Naive B cell (primary cell): Measurements from ENCODE around the gene HSD11B2. TPM values are rescaled to one million over a fixed set of nuclear protein-coding genes. Genes with fewer than 3 reads are reported as not detected.
"Not testable (repeated sequence)": the region's sequence is repeated elsewhere in the genome, so short reads cannot be mapped to it uniquely, and the experiment has no call there.

ENCODE experiments used
- ATAC-seq, 2 donors: fragments of 150-1000 bp; cut with Tn5 transposase; 2 replicates each; pipeline ENCODE4 v1.10.0; 2021; ENCODE audit warnings: low read depth in 2 of 2, mild to moderate bottlenecking in 2 of 2, moderate library complexity in 2 of 2
- DNase-seq: peaks from one replicate; pipeline ENCODE4 v3.0.0; 2022
- H3K27ac Mint-ChIP-seq, 6 donors: one replicate each; pipeline ENCODE4 v1.8.0; 2020 to 2022; ENCODE audit warnings: mild to moderate bottlenecking in 6 of 6, mixed read lengths in 6 of 6, moderate library complexity in 5 of 6, inconsistent platforms in 2 of 6
- H3K27me3 Mint-ChIP-seq, 3 donors: one replicate each; pipeline ENCODE4 v1.8.0; 2021 to 2022; ENCODE audit warnings: mixed read lengths in 3 of 3, mild to moderate bottlenecking in 1 of 3
- H3K36me3 Mint-ChIP-seq, 2 donors: one replicate each; pipeline ENCODE4 v1.8.0; 2020 to 2022; ENCODE audit warnings: mixed read lengths in 2 of 2, inconsistent platforms in 1 of 2, mild to moderate bottlenecking in 1 of 2
- H3K4me1 Mint-ChIP-seq, 3 donors: one replicate each; pipeline ENCODE4 v1.8.0; 2020 to 2022; ENCODE audit warnings: mixed read lengths in 3 of 3, inconsistent platforms in 1 of 3, mild to moderate bottlenecking in 1 of 3, moderate library complexity in 1 of 3
- H3K4me3 Mint-ChIP-seq, 8 donors: one replicate each; pipeline ENCODE4 v1.8.0; 2020 to 2022; ENCODE audit warnings: mild to moderate bottlenecking in 8 of 8, mixed read lengths in 8 of 8, moderate library complexity in 8 of 8, inconsistent platforms in 2 of 8
- H3K9me3 Mint-ChIP-seq, 7 donors: one replicate each; pipeline ENCODE4 v1.8.0; 2020 to 2022; ENCODE audit warnings: mixed read lengths in 7 of 7, mild to moderate bottlenecking in 5 of 7, inconsistent platforms in 2 of 7, moderate library complexity in 1 of 7
- polyA plus RNA-seq, 6 donors: library from polyadenylated mRNA; unstranded; fragments of 300-500 nt; fragmentation: Illumina TruSeq; gene quantifications; one replicate each; pipeline ENCODE4 v1.2.3, GENCODE V29; 2021; ENCODE audit warnings: low read depth in 6 of 6

HSD11B2 gene
- polyA plus RNA-seq, 6 donors from 2014 or later = not detected

DNA sequence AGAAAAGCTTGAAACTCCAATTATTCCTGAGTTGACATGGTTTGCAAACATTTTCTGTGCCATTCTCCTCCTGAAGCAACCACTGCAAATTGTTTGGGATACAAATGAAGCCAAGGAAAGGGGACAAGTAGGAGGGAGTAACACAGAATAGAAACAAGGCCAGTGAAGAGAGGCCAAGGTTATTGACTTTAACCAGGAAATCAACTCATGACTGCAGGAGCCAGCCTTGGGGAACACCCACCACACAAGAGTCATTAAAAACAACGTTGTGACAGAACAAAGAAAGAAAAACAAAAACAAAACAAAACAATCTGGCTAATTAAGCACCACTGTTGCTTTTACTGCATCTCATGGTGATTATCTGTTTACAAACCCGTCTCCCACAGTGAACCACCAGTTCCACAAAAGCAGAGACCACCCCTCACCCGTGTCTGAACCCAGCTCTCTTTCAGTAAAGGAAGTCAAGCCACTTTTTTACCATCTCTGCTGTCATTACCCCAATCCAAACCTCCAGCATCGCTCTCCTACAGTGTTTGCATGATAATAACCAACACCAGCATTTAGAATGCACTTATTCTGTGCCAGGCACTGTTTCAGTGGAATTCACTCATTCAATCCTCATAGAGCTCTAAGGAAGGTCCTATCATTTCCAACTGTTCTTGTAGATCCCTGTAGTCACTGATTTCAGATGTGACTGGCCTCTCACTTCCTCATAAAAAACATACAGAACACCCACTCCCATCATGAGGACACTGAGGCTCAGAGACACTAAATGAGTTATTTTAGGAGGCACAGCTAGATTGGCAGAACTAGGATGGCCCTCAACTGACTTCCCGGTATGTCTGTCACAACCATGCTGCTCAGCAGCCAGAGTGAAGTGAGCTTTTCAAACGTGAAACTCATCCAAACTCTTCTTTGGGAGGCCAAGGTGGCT, 16.7 kb upstream of the HSD11B2 start:
- Mint-ChIP-seq H3K4me3 (peak overlapping the region in 2 of 8 donors; percentile 2 to 16), H3K27ac (peak overlapping the region in 3 of 6 donors; percentile 0 to 33 (median 17)), H3K9me3 (no peaks in the 10 kb centered on the region), H3K27me3 (peaks cover 7 to 26% (median 11%) of the 10 kb centered on the region in 3 donors), H3K36me3 (no peaks in the 10 kb centered on the region), H3K4me1 (peaks cover 9 to 12% (median 12%) of the 10 kb centered on the region in 3 donors)
- ATAC-seq = no peak
- no peak for DNase-seq

DNA sequence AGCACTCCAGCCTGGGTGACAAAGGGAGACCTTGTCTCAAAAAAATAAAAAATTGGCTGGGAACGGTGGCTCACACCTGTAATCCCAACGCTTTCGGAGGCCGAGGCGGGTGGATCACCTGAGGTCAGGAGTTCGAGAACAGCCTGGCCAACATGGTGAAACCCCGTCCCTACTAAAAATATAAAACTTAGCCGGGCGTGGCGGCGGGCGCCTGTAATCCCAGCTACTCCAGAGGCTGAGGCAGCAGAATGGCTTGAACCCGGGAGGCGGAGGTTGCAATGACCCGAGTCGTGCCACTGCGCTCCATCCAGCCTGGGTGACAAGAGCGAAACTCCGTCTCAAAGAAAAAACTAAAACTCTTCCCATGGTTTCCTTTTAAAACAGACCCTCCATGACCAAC, 15.5 kb upstream of the HSD11B2 start:
- peaks cover 14 to 29% (median 20%) of the 10 kb centered on the region in 3 donors for H3K27me3 Mint-ChIP-seq
- H3K4me1 Mint-ChIP-seq = peaks cover 9 to 12% (median 12%) of the 10 kb centered on the region in 3 donors
- not testable (repeated sequence) for H3K9me3 Mint-ChIP-seq, DNase-seq, H3K36me3 Mint-ChIP-seq, ATAC-seq
- H3K4me3 Mint-ChIP-seq = peak overlapping the region; percentile 37 to 87 (median 70)
- peak overlapping the region in 3 of 6 donors; percentile 36 to 70 (median 60) for H3K27ac Mint-ChIP-seq

DNA sequence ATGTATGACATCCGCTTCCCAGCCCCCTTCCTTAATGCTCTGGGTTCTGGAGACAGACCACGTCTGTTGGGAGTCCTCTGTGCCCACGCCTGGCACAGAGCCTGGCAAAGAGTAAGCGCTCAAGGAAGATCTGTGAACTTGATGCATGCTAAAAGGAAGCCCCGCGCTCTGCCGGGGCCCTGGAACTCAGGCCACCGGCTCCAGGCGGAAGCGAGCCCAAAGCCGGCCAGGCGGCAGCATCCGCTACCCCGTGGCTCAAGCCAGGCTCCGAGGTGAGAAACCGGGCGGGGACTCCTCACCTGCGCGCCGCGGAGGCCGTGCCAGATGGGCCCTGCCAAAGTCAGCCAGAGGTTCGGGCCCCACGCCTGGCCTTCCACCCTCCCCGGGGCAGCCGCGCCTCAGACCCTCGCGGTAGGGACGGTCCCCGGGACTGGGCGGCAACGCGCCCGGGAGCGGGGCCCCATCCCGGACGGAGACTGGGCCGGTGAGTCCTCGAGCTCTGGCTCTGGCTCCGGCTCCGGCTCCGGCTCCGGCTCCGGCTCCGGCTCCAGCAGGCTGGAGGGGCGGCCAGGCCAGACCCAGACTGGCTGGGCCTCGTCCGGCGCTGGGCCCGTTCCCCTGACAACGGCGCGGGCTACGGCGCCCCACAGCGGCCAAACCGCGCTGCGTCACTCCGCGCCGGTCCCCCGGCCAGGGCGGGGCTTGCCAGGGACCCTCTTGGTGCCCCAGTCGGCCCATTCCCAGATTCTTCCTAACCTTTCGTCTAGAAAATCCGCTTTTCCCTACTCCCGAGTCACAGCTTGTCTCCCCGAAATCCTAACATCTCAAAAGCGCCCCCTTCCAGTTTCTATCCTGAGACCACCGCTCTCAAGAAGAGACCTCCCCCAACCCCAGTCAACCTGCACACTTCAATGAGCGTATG, 14.8 kb upstream of the HSD11B2 start, which contains the start of gene ZDHHC1:
Gene ZDHHC1 (minus strand): TSS at position 606 of the 922 bp plus-strand sequence. CDS start 8,702 bp downstream, outside the sequence.
- DNase-seq (peak; percentile 65), ATAC-seq (peak; percentile 91 to 92)
- no peaks in the 10 kb centered on the region for H3K36me3 Mint-ChIP-seq
- H3K27me3 Mint-ChIP-seq = peaks cover 14 to 31% (median 20%) of the 10 kb centered on the region in 3 donors
- H3K4me3 Mint-ChIP-seq = peak within 1 kb of the TSS; percentile 78 to 92 (median 83)
- H3K9me3 Mint-ChIP-seq = no peaks in the 10 kb centered on the region
- H3K4me1 Mint-ChIP-seq = peaks cover 9 to 12% (median 12%) of the 10 kb centered on the region in 3 donors
- H3K27ac Mint-ChIP-seq = peak within 1 kb of the TSS; percentile 64 to 87 (median 80)

DNA sequence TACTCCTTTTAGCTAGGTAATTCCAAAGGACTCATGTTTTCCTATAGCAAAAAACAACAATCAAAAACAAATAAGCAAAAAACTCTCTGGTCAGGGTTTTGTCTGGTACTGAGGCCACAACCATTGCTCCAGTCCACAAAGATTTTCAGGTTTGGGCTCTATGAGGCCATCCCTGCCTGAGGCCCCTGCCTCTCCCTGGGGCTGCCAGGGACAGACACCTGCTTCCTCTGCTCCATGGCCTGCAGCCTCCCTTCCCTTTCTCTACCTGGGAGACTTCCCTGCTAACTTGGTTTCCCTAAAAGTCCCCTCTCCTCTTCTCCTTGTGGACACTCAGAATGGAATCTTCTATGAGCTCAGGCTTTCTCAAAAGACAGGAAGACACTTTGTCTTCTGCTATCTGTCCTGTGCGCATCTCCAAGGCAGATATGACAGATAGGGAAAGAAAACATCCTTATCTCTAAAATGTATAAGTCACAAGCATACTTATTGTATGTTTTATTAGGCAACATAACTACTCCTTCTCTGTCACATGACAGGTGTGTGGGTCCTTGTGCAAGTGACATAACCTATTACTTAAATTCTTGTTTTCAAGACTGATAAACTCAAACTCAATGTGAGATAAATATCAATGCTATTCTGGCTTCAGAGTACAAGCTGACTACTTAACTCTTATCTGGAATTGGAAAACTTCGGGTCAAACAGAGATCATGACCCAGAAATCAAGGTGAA, 13.4 kb upstream of the HSD11B2 start:
- Mint-ChIP-seq H3K36me3 (no peaks in the 10 kb centered on the region), H3K27ac (peak overlapping the region in 3 of 6 donors; percentile 17 to 87 (median 49)), H3K4me3 (peak overlapping the region; percentile 15 to 87 (median 72)), H3K9me3 (no peaks in the 10 kb centered on the region), H3K27me3 (peaks cover 14 to 39% (median 24%) of the 10 kb centered on the region in 3 donors), H3K4me1 (peaks cover 9 to 12% (median 12%) of the 10 kb centered on the region in 3 donors)
- ATAC-seq = no peak
- no peak for DNase-seq

DNA sequence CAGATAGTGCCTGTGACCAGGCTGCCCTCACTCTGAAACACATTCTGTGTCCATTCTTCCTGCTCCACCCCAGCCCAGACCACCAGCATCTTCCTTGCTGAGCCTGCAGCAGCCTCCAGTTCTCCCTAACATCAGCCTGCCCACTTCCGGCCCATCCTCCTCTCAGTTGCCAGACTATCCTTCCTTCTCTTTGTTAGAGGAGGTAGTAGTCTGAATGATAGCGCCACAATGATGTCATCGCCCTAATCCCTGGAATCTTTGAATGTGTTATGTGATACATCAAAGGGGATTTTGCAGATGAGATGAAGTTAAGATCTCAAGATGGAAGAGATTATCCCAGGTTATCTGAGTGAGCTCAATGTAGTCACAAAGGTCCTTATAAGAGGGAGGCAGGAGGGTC, 11.4 kb upstream of the HSD11B2 start:
- no peaks in the 10 kb centered on the region for H3K36me3 Mint-ChIP-seq
- no peak for DNase-seq
- H3K4me3 Mint-ChIP-seq = peak overlapping the region in 1 of 8 donors; percentile 22
- H3K27me3 Mint-ChIP-seq = peaks cover 24 to 42% (median 38%) of the 10 kb centered on the region in 3 donors
- no peak for ATAC-seq
- H3K9me3 Mint-ChIP-seq = no peaks in the 10 kb centered on the region
- peak overlapping the region in 3 of 6 donors; percentile 1 to 84 (median 26) for H3K27ac Mint-ChIP-seq
- H3K4me1 Mint-ChIP-seq = peaks cover 9 to 12% (median 12%) of the 10 kb centered on the region in 3 donors

DNA sequence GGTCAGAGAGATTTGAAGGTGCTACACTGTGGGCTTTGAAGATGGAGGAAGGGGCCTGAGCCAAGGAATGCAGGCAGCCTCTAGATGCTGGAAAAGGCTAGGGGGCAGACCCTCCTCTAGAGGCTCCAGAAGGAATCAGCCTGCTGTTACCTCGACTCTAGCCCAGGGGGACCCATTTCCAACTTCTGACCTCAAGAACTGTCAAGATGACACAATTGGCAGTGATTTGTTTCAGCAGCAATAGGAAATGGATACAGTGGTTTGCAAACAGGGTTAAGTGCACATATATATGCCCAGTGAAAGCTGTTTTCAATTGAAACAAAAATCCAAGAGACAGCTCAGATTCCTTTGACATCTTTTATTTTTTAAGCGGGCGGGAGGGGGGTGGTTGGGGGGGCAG, 11.0 kb upstream of the HSD11B2 start:
- H3K27me3 Mint-ChIP-seq = peaks cover 24 to 42% (median 38%) of the 10 kb centered on the region in 3 donors
- H3K4me3 Mint-ChIP-seq = no peak overlapping the region
- no peaks in the 10 kb centered on the region for H3K36me3 Mint-ChIP-seq
- peaks cover 9 to 12% (median 12%) of the 10 kb centered on the region in 3 donors for H3K4me1 Mint-ChIP-seq
- DNase-seq (no peak), ATAC-seq (no peak)
- H3K27ac Mint-ChIP-seq = peak overlapping the region in 1 of 6 donors; percentile 1
- no peaks in the 10 kb centered on the region for H3K9me3 Mint-ChIP-seq

DNA sequence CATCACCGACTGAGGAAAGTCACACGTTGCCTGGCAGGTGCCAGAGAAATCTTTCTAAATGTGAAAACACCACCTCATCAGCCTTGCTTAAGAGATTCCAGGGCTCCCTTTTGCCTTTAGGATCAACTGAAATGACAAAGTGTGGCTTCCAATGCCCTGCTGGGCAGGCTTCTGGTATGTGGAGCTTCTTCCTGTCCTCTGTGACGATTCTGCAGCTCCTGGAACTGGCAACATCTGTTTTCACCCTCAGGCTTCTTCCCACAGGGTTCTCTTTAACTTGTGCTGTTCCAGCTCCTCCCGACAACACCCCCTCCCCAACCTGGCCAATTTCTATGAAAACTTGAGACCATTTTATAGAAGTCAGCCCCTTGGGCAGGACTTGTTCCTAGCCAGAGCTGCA, 9.9 kb upstream of the HSD11B2 start:
- ATAC-seq (no peak), DNase-seq (no peak)
- Mint-ChIP-seq H3K4me3 (no peak overlapping the region), H3K4me1 (peaks cover 5 to 8% (median 6%) of the 10 kb centered on the region in 3 donors), H3K27ac (no peak overlapping the region), H3K27me3 (peaks cover 33 to 42% (median 38%) of the 10 kb centered on the region in 3 donors), H3K9me3 (no peaks in the 10 kb centered on the region), H3K36me3 (no peaks in the 10 kb centered on the region)

DNA sequence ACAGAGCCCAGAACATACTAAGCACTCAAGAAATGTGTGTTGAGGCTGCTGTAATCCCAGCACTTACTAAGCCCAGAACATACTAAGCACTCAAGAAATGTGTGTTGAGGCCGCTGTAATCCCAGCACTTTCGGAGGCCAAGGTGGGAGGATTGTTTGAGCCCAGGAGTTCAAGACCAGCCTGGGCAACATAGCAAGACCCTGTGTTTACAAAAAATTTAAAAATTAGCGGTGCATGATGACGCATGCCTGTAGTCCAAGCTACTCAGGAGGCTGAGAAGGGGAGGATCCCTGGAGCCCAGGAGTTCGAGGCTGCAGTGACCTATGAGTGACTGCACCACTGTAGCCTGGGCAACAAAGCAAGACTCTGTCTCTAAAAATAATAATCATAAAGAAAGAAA, 7.9 kb upstream of the HSD11B2 start:
- DNase-seq = no peak
- Mint-ChIP-seq H3K36me3 (no peaks in the 10 kb centered on the region), H3K4me3 (no peak overlapping the region), H3K9me3 (no peaks in the 10 kb centered on the region), H3K27me3 (peaks cover 36 to 44% (median 41%) of the 10 kb centered on the region in 3 donors), H3K27ac (no peak overlapping the region), H3K4me1 (peaks cover 2 to 4% (median 3%) of the 10 kb centered on the region in 3 donors)
- ATAC-seq = no peak

DNA sequence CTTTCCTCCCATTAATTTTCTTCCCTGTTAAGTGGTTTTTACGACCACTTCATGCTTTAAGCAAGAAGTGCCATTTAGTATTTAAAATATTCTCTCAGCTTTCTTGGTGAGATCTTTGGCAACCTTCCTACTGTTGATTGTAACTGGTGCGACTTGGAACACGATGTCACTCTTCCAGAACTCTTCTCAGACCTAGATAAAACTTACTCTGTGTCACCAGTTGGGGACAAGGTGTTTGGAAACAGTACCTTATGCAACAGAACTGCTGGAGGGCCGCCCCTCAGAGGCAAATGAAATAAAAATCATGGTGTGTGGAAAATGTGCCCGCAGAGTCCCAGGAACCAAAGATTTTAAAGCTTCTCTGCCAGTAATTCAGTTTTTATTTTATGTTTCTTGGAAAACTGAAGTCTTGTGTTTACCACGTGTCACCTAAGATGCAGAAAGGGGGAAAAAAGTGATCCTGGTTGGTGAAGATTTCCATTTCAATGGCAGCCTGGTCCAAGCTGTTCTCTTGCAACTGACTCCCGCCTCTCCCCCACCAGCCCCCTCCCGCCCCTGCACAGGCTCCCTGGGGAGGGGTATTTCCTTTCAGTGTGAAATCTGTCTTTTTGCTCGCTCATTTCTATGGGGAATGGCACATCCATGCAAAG, 7.2 kb upstream of the HSD11B2 start:
- Mint-ChIP-seq H3K27me3 (peaks cover 40 to 46% (median 44%) of the 10 kb centered on the region in 3 donors), H3K4me3 (no peak overlapping the region), H3K27ac (no peak overlapping the region), H3K4me1 (peaks cover 2 to 11% (median 5%) of the 10 kb centered on the region in 3 donors), H3K36me3 (no peaks in the 10 kb centered on the region), H3K9me3 (no peaks in the 10 kb centered on the region)
- DNase-seq (no peak), ATAC-seq (no peak)

DNA sequence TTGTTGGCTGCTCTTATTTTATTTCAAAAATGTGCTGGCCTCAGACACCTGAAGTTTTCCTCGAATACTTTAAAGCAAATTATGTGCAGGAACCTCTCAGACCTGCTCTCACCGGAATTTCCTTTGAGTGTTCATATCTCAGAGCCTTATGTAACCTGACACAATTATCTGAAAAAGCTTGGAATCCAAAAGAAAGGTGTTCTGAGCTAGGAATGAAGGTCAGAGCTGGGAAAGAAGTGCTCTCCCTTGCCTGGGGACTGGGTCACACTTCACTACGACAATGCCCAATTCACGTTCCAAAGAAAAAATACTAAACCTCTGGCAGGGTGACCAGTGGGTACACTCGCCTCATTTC, 6.7 kb upstream of the HSD11B2 start:
- peaks cover 2 to 11% (median 5%) of the 10 kb centered on the region in 3 donors for H3K4me1 Mint-ChIP-seq
- H3K27ac Mint-ChIP-seq = no peak overlapping the region
- no peaks in the 10 kb centered on the region for H3K36me3 Mint-ChIP-seq
- H3K9me3 Mint-ChIP-seq = no peaks in the 10 kb centered on the region
- H3K4me3 Mint-ChIP-seq = no peak overlapping the region
- DNase-seq (no peak), ATAC-seq (no peak)
- H3K27me3 Mint-ChIP-seq = peaks cover 44 to 47% (median 47%) of the 10 kb centered on the region in 3 donors

DNA sequence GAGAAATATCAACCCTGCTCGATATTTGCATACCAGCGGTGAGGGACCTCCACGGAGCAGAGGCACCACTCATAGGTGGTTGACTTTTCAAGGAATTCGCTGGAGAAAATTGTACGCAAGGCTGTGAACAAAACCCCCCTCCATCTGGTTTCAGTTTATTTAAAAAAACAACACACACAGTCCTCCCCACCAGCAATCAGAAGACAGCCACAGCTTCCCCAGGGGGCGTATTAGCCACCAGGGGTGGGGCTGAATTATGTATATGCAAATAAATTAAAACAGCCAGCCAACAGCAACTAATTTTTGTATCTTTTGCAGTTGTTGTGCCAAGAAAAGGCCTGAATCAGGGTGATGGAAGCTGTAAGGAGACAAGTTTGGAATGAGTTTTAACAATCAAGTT, 5.9 kb upstream of the HSD11B2 start:
- Mint-ChIP-seq H3K36me3 (no peaks in the 10 kb centered on the region), H3K4me1 (peaks cover 2 to 11% (median 5%) of the 10 kb centered on the region in 3 donors), H3K9me3 (no peaks in the 10 kb centered on the region), H3K27ac (no peak overlapping the region), H3K27me3 (peaks cover 43 to 48% (median 47%) of the 10 kb centered on the region in 3 donors), H3K4me3 (peak overlapping the region in 1 of 8 donors; percentile 25)
- ATAC-seq = no peak
- no peak for DNase-seq

DNA sequence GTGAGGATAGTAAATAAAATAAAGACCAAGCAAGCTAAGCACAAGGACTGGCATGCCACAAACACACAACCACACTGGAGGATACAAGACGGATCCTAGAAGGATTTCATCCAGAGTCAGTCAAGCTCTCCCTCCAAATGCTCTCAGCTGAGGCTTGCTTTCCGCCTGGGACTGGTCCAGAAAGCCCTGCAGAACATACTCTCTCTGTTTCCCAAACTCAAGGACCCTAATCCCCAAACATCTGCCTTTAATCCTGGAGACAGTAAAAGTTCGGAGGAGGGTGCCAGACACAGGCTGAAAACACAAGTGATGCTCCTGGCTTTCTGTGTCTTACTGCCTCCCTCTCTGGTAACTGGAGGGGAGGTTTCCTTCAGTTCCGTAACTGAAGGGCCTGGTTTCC, 5.3 kb upstream of the HSD11B2 start:
- H3K4me1 Mint-ChIP-seq = peaks cover 6 to 15% (median 9%) of the 10 kb centered on the region in 3 donors
- H3K4me3 Mint-ChIP-seq = no peak overlapping the region
- ATAC-seq (no peak), DNase-seq (no peak)
- no peaks in the 10 kb centered on the region for H3K36me3 Mint-ChIP-seq
- no peaks in the 10 kb centered on the region for H3K9me3 Mint-ChIP-seq
- no peak overlapping the region for H3K27ac Mint-ChIP-seq
- H3K27me3 Mint-ChIP-seq = peaks cover 43 to 53% (median 52%) of the 10 kb centered on the region in 3 donors
